Stimulated activated CD8-positive, alpha-beta memory T cell treated with anti-CD3 and anti-CD28 coated beads, Interleukin-7, amount 100 ng/mL, for 48 hours (primary cell): ENCODE measurements around the gene OPTC.
"Not testable (repeated sequence)": the region's sequence is repeated elsewhere in the genome, so short reads cannot be mapped to it uniquely, and the experiment has no call there.

Experiments
- DNase-seq, 2 donors: peaks; one replicate each; pipeline ENCODE4 v3.0.0-alpha.2; 2020; ENCODE audit warnings: low read depth in 1 of 2; ENCODE audit errors: extremely low read depth in 1 of 2

Gene OPTC

GRCh38 chr1:203465146-203465798 lies 28.7 kb upstream of the OPTC start:
- DNase-seq = no peak

- no peak for DNase-seq
Measured at GRCh38 chr1:203465948-203466347, 28.0 kb upstream of the OPTC start.

- not testable (repeated sequence) for DNase-seq
Measured at GRCh38 chr1:203466906-203467549, 26.9 kb upstream of the OPTC start.

- DNase-seq = no peak
Measured at GRCh38 chr1:203467550-203467921, 26.4 kb upstream of the OPTC start.

GRCh38 chr1:203468326-203468725 lies 25.6 kb upstream of the OPTC start:
- DNase-seq = no peak

GRCh38 chr1:203470240-203470639 lies 23.7 kb upstream of the OPTC start:
- no peak for DNase-seq

- DNase-seq = no peak
Measured at GRCh38 chr1:203471841-203472240, 22.1 kb upstream of the OPTC start.

GRCh38 chr1:203473281-203473680 lies 20.7 kb upstream of the OPTC start:
- no peak for DNase-seq

- DNase-seq = no peak
Measured at GRCh38 chr1:203473781-203474305, 20.1 kb upstream of the OPTC start.

- DNase-seq = no peak
Measured at GRCh38 chr1:203475012-203475981, 18.7 kb upstream of the OPTC start, which contains the start of gene PRELP. PRELP (plus strand) TSS chr1:203475806; CDS start chr1:203483185, 7,379 bp downstream.

GRCh38 chr1:203476216-203476814 lies 17.6 kb upstream of the OPTC start:
- DNase-seq = no peak

- DNase-seq = no peak
Measured at GRCh38 chr1:203477748-203478147, 16.2 kb upstream of the OPTC start.

- no peak for DNase-seq
Measured at GRCh38 chr1:203478231-203478630, 15.7 kb upstream of the OPTC start.

- DNase-seq = no peak
Measured at GRCh38 chr1:203478986-203479385, 15.0 kb upstream of the OPTC start.

GRCh38 chr1:203479646-203480045 lies 14.3 kb upstream of the OPTC start:
- DNase-seq = no peak

GRCh38 chr1:203480084-203480483 lies 13.9 kb upstream of the OPTC start:
- no peak for DNase-seq

GRCh38 chr1:203480525-203481084 lies 13.3 kb upstream of the OPTC start:
- DNase-seq = peak in 1 of 2 donors; percentile 20

GRCh38 chr1:203481196-203481595 lies 12.8 kb upstream of the OPTC start:
- no peak for DNase-seq

- DNase-seq = no peak
Measured at GRCh38 chr1:203486618-203487370, 7.2 kb upstream of the OPTC start.

- DNase-seq = no peak
Measured at GRCh38 chr1:203488539-203488938, 5.4 kb upstream of the OPTC start.
